Left ventricle myocardium superior (tissue), 1 donor: ENCODE data around the gene ELOVL3. TPM values are rescaled to one million over a fixed set of nuclear protein-coding genes. Genes with fewer than 3 reads are reported as not detected.

Experiments
- total RNA-seq: library from RNA; stranded (reverse); fragmentation: NEBNext Ultra II Directional; extraction: Animal tissue kit (Norgen Biotek cat#: 25700); gene quantifications from one replicate; pipeline ENCODE4 v1.2.1, GENCODE V29; 2021
- donor health status: DM: no; HTN: yes; CAD: no; lungs with severe emphysema.

The ELOVL3 gene
- total RNA-seq, 1 donor from 2014 or later, result not detected

Other genes starting within 250 kb of the ELOVL3 start
- gene ARMH3, start 170.1 kb upstream of the ELOVL3 start, total RNA-seq, result 49.0 TPM
- gene HPS6, start 160.9 kb upstream of the ELOVL3 start, total RNA-seq, result 9.4 TPM
- gene LDB1, start 105.9 kb upstream of the ELOVL3 start, total RNA-seq, result 70.7 TPM
- gene PPRC1, start 93.3 kb upstream of the ELOVL3 start, total RNA-seq, result 13.1 TPM
- gene NOLC1, start 73.9 kb upstream of the ELOVL3 start, total RNA-seq, result 31.2 TPM
- gene PITX3, start 15.2 kb downstream of the ELOVL3 start, total RNA-seq, result 1.1 TPM
- 41.7 TPM for gene GBF1, start 19.2 kb downstream of the ELOVL3 start, total RNA-seq
- gene NFKB2, start 169.4 kb downstream of the ELOVL3 start, total RNA-seq, result 11.3 TPM
- 0.50 TPM for gene PSD, start 192.5 kb downstream of the ELOVL3 start, total RNA-seq
- 9.1 TPM for gene FBXL15, start 194.5 kb downstream of the ELOVL3 start, total RNA-seq
- gene CUEDC2, start 206.3 kb downstream of the ELOVL3 start, total RNA-seq, result 78.3 TPM
- gene C10orf95, start 225.2 kb downstream of the ELOVL3 start, total RNA-seq, result not detected